ENCODE measurements around the gene EPHB3.

Gene EPHB3

DNA sequence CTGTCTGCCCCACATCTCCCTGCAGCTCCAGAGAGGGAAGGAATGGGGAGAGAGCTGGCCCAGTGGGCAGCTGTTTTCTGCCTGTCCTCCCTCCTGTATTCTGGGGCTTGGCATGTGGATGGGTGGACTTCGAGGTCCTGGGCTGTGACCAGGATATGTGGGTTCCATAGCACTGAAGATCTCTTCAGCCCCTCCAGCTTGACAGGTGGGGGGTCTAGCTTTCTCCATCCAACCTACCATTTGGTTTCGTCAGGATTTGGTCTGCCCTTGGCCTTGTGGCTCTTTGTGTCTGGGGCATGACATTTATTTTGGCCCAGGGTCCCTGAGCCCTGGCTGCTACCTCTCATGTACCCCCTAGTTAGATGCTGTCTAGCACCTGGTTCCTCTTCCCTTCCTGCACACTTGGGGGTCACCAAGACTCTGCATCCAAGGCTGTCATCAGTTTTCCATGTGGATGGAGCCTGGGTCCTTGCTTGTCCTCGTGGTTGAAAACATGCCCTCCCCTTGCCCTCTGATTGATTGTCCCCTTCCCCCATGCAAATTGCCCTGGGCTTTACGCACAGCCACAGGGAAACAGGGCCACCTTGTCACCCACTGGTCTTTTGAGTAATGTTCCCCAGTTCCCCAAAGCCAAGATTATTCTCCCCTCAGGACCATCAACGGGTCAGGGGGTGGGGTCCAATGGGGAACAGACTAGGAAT, 3.2 kb downstream of the EPHB3 start:
- DNase-seq, result no peak

- peak in 1 of 2 experiments; percentile 42 for DNase-seq
Measured at GRCh38 chr3:184565421-184566211, 4.0 kb downstream of the EPHB3 start.

- no peak for DNase-seq
Measured at GRCh38 chr3:184566441-184567414, 5.1 kb downstream of the EPHB3 start.

- DNase-seq, result peak in 1 of 2 experiments; percentile 41
Measured at GRCh38 chr3:184567946-184568559, 6.5 kb downstream of the EPHB3 start.

DNA sequence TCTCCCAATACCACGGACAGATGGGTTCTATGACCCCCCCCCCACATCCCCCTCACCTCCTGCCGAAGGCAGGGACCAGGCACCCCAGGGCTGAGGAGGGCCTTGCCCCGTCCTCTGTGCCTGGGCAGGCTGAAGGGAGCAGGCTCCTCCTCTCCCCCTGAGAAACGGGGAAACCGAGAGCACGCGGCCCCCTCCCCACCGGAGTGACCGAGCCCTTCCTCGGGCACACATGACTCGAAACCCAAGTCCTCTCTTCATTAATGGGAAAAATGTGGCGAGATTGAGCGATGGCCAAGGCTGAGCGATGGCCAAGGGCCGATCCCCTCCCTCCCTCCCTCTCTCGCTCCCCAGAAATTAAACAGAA, 7.0 kb downstream of the EPHB3 start:
- no peak for DNase-seq

- DNase-seq, result peak; percentile 57 to 64
Measured at GRCh38 chr3:184568924-184569829, 7.6 kb downstream of the EPHB3 start.

GRCh38 chr3:184570035-184570434, 8.4 kb downstream of the EPHB3 start:
- no peak for DNase-seq

DNA sequence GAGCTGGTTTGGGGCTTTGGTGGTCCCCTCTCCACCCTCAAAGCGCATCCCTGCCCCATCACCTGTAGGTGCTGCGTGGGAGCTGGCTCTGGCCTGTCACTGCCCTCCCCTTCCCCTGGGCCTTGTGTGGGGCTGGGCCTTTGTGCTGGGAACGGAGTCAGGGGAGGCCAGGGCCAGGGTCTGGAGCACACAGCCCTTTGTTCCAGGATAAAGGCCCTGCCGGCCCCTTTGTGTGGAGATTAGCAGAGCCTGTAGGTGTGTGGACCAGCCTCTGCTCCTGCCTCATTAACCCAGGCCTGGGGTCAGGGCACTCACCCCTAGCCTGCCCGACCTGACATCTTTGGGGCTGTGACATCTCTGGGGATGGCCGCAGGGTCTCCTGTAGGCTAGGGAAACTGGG, 8.9 kb downstream of the EPHB3 start:
- DNase-seq, result no peak

DNA sequence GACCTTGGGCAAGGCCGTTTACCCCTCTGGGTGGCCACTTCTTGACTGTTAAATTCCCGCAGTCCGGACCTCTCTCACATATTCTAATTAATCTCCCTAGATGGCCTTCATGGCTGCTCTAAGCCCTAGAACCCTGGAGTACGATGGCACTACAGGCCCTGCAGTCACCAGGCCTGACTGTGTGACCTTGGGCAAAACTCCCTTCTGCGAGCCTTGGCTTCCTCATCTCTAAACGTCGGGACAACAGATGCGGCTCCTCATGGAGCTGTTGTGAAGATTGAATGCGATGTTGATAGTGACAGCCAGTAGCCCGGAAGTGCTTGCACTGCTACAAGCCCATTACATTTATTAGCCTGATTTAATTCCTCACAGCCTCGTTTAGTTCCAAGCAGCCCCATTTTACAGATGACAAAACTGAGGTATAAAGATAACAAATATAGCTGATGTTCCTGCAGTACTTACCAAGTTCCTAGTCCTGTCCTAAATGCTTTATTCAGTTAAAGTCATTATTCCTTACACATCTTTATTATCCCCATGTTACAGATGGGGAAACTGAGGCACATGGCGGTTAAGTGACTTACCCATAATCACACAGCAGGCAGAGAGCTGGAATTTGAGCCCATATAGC, 10.3 kb downstream of the EPHB3 start:
- no peak for DNase-seq

- no peak for DNase-seq
Measured at GRCh38 chr3:184572633-184573270, 11.2 kb downstream of the EPHB3 start.

DNA sequence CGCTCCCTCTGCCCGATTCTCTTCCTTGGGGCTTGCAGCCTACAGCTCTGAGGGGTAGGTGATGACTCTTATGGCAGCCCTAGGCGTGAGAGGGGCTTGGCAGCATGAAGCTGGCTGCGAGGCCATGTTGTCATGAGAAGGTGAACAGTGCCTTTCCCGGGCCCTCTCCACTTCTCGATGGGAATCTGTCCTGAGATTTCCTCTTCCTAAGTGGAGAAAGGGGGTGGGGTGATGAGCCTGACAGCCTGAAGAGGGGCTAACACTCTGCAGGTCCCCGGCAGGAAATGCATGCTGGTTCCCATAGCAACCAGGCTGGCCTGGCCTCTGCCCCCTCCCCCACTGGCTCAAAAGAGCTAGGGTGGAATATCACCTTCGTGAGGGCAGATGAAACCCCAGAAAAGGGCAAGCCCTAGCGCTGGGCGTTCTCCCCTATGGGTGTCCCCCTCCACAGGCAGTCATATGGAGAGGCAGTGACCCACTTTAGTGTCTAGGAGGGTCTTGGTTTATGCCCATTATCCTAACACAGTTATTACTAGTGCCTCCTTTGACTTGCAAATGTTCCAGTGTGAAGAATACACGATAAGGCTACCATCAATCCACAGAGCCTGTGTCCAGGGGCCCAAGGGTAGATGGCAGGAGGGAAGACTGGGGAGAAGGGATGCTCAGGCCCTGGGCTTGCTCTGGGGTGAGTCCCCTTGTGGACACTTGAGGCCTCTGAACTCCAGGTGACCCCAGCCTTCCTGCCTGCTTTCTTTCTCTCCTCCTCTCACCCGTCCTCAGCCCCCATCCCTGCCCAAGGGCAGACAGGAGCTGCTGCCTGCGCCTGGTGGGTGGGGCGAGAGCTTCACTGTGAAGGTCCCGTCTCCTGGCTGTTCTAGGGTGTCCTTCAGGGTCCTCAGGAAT, 13.2 kb downstream of the EPHB3 start:
- peak; percentile 59 to 68 for DNase-seq

GRCh38 chr3:184575701-184576100, 14.1 kb downstream of the EPHB3 start:
- no peak for DNase-seq

DNA sequence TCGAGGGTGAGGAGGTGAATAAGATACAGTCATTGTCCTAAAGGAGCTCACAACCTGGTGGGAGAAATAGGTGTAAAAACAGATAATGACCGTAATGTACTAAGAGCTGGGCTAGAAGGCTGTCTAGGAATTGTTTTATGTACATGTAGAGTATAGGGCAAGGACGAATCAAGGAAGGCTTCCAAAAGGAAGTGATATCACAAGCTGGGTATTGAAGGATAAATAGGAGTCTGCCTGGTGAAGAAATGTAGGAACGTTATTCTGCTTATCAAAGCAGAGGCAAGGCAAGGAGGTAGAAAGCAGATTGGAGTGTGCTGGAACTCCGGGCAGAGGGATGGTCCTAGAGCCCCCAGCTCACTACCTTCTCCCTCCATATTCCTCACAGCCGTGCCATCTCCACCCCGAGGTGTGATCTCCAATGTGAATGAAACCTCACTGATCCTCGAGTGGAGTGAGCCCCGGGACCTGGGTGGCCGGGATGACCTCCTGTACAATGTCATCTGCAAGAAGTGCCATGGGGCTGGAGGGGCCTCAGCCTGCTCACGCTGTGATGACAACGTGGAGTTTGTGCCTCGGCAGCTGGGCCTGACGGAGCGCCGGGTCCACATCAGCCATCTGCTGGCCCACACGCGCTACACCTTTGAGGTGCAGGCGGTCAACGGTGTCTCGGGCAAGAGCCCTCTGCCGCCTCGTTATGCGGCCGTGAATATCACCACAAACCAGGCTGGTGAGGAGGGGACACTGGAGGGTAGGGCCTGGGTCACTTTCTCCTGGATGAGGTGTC, 15.1 kb downstream of the EPHB3 start:
- no peak for DNase-seq

DNA sequence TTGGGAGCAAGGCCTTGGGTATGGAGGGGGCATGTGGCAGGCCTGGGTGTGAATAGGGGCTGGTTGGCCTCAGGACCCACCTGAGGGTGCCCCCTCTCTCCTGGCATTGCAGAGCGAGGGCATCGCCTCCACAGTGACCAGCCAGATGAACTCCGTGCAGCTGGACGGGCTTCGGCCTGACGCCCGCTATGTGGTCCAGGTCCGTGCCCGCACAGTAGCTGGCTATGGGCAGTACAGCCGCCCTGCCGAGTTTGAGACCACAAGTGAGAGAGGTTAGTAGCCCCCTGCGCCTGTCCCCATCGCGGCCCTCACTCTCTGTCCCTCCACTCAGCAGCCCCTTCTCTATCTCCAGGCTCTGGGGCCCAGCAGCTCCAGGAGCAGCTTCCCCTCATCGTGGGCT, 16.0 kb downstream of the EPHB3 start:
- DNase-seq, result no peak

GRCh38 chr3:184578218-184578617, 16.6 kb downstream of the EPHB3 start:
- no peak for DNase-seq

GRCh38 chr3:184578822-184579221, 17.2 kb downstream of the EPHB3 start:
- DNase-seq, result no peak

- DNase-seq, result no peak
Measured at GRCh38 chr3:184579513-184579912, 17.9 kb downstream of the EPHB3 start.

GRCh38 chr3:184580376-184580775, 18.8 kb downstream of the EPHB3 start:
- no peak for DNase-seq

Data from NCI-H524 (cell line).